ENCODE data around the gene TTC33. TPM values are rescaled to one million over a fixed set of nuclear protein-coding genes. Genes with fewer than 3 reads are reported as not detected.

The TTC33 gene
- total RNA-seq, 1 experiment from 2014 or later: 12.6 TPM

DNA sequence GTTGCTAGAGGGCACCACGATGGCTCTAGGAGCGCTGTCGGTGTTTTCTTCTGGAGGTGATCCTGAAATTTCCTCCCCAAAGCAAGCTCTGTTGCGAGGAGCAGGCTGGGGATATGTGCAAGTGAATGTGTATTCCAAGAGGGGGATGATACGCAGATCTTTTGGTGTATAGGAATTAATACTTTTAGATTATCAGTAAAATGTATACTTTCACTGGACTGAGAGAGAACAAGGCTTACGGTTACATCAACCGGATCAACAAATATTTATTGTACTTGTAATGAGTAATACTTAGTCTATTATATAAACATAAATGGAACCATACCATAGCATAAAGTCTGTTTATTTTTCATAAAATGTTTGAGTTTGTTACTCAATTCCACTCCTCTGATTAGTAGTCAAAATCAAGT lies 43.0 kb upstream of the TTC33 start:
- TF ChIP-seq, protein P1, sequence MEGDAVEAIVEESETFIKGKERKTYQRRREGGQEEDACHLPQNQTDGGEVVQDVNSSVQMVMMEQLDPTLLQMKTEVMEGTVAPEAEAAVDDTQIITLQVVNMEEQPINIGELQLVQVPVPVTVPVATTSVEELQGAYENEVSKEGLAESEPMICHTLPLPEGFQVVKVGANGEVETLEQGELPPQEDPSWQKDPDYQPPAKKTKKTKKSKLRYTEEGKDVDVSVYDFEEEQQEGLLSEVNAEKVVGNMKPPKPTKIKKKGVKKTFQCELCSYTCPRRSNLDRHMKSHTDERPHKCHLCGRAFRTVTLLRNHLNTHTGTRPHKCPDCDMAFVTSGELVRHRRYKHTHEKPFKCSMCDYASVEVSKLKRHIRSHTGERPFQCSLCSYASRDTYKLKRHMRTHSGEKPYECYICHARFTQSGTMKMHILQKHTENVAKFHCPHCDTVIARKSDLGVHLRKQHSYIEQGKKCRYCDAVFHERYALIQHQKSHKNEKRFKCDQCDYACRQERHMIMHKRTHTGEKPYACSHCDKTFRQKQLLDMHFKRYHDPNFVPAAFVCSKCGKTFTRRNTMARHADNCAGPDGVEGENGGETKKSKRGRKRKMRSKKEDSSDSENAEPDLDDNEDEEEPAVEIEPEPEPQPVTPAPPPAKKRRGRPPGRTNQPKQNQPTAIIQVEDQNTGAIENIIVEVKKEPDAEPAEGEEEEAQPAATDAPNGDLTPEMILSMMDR (IDR thresholded peaks at IDR 0.05): no peak
- no peak for TF ChIP-seq TCF7L2 (IDR thresholded peaks at IDR 0.05; ENCODE audit: low read depth, low read length)
- TF ChIP-seq SIN3A (IDR thresholded peaks at IDR 0.05; ENCODE audit: borderline replicate concordance, insufficient read depth, low read depth, low read length): no peak
- no peak for TF ChIP-seq POLR2AphosphoS5 (IDR thresholded peaks at IDR 0.05; ENCODE audit: low read depth, low read length)
- TF ChIP-seq, protein P2, sequence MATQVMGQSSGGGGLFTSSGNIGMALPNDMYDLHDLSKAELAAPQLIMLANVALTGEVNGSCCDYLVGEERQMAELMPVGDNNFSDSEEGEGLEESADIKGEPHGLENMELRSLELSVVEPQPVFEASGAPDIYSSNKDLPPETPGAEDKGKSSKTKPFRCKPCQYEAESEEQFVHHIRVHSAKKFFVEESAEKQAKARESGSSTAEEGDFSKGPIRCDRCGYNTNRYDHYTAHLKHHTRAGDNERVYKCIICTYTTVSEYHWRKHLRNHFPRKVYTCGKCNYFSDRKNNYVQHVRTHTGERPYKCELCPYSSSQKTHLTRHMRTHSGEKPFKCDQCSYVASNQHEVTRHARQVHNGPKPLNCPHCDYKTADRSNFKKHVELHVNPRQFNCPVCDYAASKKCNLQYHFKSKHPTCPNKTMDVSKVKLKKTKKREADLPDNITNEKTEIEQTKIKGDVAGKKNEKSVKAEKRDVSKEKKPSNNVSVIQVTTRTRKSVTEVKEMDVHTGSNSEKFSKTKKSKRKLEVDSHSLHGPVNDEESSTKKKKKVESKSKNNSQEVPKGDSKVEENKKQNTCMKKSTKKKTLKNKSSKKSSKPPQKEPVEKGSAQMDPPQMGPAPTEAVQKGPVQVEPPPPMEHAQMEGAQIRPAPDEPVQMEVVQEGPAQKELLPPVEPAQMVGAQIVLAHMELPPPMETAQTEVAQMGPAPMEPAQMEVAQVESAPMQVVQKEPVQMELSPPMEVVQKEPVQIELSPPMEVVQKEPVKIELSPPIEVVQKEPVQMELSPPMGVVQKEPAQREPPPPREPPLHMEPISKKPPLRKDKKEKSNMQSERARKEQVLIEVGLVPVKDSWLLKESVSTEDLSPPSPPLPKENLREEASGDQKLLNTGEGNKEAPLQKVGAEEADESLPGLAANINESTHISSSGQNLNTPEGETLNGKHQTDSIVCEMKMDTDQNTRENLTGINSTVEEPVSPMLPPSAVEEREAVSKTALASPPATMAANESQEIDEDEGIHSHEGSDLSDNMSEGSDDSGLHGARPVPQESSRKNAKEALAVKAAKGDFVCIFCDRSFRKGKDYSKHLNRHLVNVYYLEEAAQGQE (IDR thresholded peaks at IDR 0.05; ENCODE audit: insufficient read depth in 1 of 2, low read depth in 2 of 2, low read length in 1 of 2): no peak
- H3K9me3 ChIP-seq (ENCODE audit: control insufficient read depth, insufficient read depth, low read depth, low read length): no peaks in the 10 kb centered on the region
- ATAC-seq: peak; percentile 78
- POLR2A ChIA-PET: interaction anchor here (0.6 kb wide), 1 partner anchor 1042 kb away, joined by 8 read pairs; no protein-coding TSS in a partner anchor
- in situ Hi-C loops (cut with HindIII; ENCODE audit: low pct_unique_long_range_greater_than_20kb, low sequenced_read_pairs): no loop called here
- DNase-seq (ENCODE audit: low read depth, low spot score): peak; percentile 73
- no TSS peak for BruUV-seq (replicated peaks)
- intact Hi-C loops (cut with micrococcal nuclease; ENCODE audit: unreplicated experiment): no loop called here
- CTCF ChIA-PET: interaction anchor here (0.6 to 0.7 kb wide), 3 partner anchors 48 to 1213 kb away, joined by 5 to 11 read pairs (median 6); no protein-coding TSS in a partner anchor
- peak overlapping the region; percentile 96 to 99 for H3K4me3 ChIP-seq (ENCODE audit: low read depth in 2 of 2, low read length in 2 of 2)
- peak overlapping the region; percentile 92 for H3K27ac ChIP-seq (ENCODE audit: low read length)
- peaks cover 3% of the 10 kb centered on the region; the same call in 1 of the 2 replicates for H3K36me3 ChIP-seq (ENCODE audit: control insufficient read depth, insufficient read depth, low read length)
- H3K27me3 ChIP-seq (ENCODE audit: control insufficient read depth, insufficient read depth, low read length): no peaks in the 10 kb centered on the region
- peaks cover 17% of the 10 kb centered on the region for H3K4me1 ChIP-seq (ENCODE audit: control insufficient read depth, insufficient read depth, low read length)

DNA sequence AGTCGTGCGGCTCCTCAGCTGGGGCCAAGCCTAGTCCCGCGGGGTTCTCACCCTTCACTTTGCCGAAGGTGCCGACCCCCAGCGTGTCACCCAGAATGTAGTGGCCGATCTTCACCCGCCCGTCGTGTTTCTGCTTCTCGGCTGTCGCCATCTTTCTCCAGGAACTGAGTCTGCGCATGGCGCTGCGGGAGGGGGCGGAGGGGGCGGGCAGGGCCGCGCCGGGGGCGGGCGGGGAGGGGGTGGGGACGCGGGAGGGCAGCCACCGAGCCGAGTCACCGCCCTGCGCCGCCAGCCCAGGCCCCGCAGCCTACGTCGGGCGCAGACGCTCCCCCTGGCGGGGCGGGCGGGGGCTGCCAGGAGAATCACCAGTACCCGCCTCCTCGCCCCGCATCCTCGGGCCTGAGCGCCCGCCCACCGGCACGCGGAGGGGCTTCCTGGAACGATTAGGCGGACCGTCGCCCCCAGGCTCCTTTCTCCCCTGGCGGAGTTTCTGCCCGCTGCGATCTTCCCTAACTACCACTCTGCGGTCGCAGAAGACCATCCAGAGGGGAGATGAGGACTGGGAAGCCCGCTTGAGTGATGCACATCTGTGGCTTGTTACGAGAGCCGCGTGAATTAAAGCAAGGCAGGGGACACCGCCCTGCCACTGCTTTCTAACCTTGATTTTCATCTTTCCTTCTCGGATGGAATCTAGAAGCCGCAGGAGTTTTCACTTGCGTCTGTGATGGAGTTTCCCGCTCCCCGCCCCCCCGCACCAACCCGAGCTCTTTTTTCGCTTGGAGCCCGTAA lies 42.4 kb upstream of the TTC33 start, which contains the start of gene PRKAA1:
Gene PRKAA1 (minus strand): TSS at position 363 of the 789 bp plus-strand sequence. CDS start 185 bp downstream, at position 178.
- peaks cover 3% of the 10 kb centered on the region; the same call in 1 of the 2 replicates for H3K36me3 ChIP-seq (ENCODE audit: control insufficient read depth, insufficient read depth, low read length)
- H3K9me3 ChIP-seq (ENCODE audit: control insufficient read depth, insufficient read depth, low read depth, low read length): no peaks in the 10 kb centered on the region
- ATAC-seq (peak; percentile 97), DNase-seq (ENCODE audit: low read depth, low spot score) (peak; percentile 53)
- peak; percentile 76 for TF ChIP-seq POLR2AphosphoS5 (IDR thresholded peaks at IDR 0.05; ENCODE audit: low read depth, low read length)
- TF ChIP-seq SIN3A (IDR thresholded peaks at IDR 0.05; ENCODE audit: borderline replicate concordance, insufficient read depth, low read depth, low read length): no peak; the same call in 1 of the 2 replicates
- TF ChIP-seq TCF7L2 (IDR thresholded peaks at IDR 0.05; ENCODE audit: low read depth, low read length): 0 out of 2 replicates have a peak, but pooled peaks have one; percentile 28
- TF ChIP-seq, protein P2 (IDR thresholded peaks at IDR 0.05; ENCODE audit: insufficient read depth in 1 of 2, low read depth in 2 of 2, low read length in 1 of 2): no peak
- TF ChIP-seq, protein P1 (IDR thresholded peaks at IDR 0.05): peak; percentile 83
- H3K4me1 ChIP-seq (ENCODE audit: control insufficient read depth, insufficient read depth, low read length): peaks cover 17% of the 10 kb centered on the region
- intact Hi-C loops (cut with micrococcal nuclease; ENCODE audit: unreplicated experiment): no loop called here
- POLR2A ChIA-PET: interaction anchor here (0.6 to 0.7 kb wide), 2 partner anchors 52 to 1043 kb away, joined by 8 to 13 read pairs; no protein-coding TSS in a partner anchor
- H3K4me3 ChIP-seq (ENCODE audit: low read depth in 2 of 2, low read length in 2 of 2): peak within 1 kb of the TSS; percentile 96 to 99
- in situ Hi-C loops (cut with HindIII; ENCODE audit: low pct_unique_long_range_greater_than_20kb, low sequenced_read_pairs): no loop called here
- CTCF ChIA-PET: interaction anchor here (0.6 to 0.7 kb wide), 3 partner anchors 47 to 1213 kb away, joined by 5 to 11 read pairs (median 6); no protein-coding TSS in a partner anchor
- peak within 1 kb of the TSS; percentile 94 for H3K27ac ChIP-seq (ENCODE audit: low read length)
- no TSS peak for BruUV-seq (replicated peaks)
- no peaks in the 10 kb centered on the region for H3K27me3 ChIP-seq (ENCODE audit: control insufficient read depth, insufficient read depth, low read length)
